Activated B cell treated with CpG ODN at 0.5 μM for 24 hours (primary cell): ENCODE results near the gene KLRD1. TPM values are rescaled to one million over a fixed set of nuclear protein-coding genes. Genes with fewer than 3 reads are reported as not detected.

ENCODE experiments used
- ATAC-seq: fragments of 200-7000 bp; cut with Tn5 transposase; one replicate; pipeline ENCODE4 v1.10.0; 2021; ENCODE audit warnings: low read depth, mild to moderate bottlenecking, moderate library complexity
- CTCF ChIA-PET: fragments of 350-600 bp; sonication (Branson Sonifier 250); formaldehyde crosslinking; loops from one replicate; lab custom pipeline; 2021; ENCODE audit warnings: antibody characterized with exemption; lab: Charles Lee
- POLR2A ChIA-PET: fragments of 350-600 bp; sonication (Branson Sonifier 250); formaldehyde crosslinking; loops from one replicate; lab custom pipeline; 2021; ENCODE audit warnings: antibody characterized with exemption; lab: Charles Lee
- DNase-seq: peaks from one replicate; pipeline ENCODE4 v3.0.0; 2022
- H3K27ac Mint-ChIP-seq: one replicate; pipeline ENCODE4 v1.8.0; 2020; ENCODE audit warnings: mixed read lengths
- H3K27me3 Mint-ChIP-seq: one replicate; pipeline ENCODE4 v1.8.0; 2021; ENCODE audit warnings: mixed read lengths
- H3K36me3 Mint-ChIP-seq: one replicate; pipeline ENCODE4 v1.8.0; 2021; ENCODE audit warnings: low read depth, mixed read lengths
- H3K4me1 Mint-ChIP-seq: one replicate; pipeline ENCODE4 v1.8.0; 2021; ENCODE audit warnings: mixed read lengths
- H3K4me3 Mint-ChIP-seq: one replicate; pipeline ENCODE4 v1.8.0; 2020; ENCODE audit warnings: mild to moderate bottlenecking, mixed read lengths
- H3K9me3 Mint-ChIP-seq: one replicate; pipeline ENCODE4 v1.8.0; 2020; ENCODE audit warnings: mixed read lengths
- CTCF ChIP-seq: fragments of 200-600 bp; IDR thresholded peaks from one replicate; pipeline ENCODE4 v1.8.0; 2022; ENCODE audit warnings: antibody characterized with exemption, mild to moderate bottlenecking
- intact Hi-C: fragments of 100-400 bp; cut with micrococcal nuclease; formaldehyde crosslinking; loops from one replicate; pipeline ENCODE4 v1.15.1; 2024
- total RNA-seq: library from RNA; stranded (reverse); gene quantifications from 2 replicates; pipeline ENCODE4 v1.2.3, GENCODE V29; 2022

Gene KLRD1
- total RNA-seq, 1 donor from 2014 or later, result 0.27 TPM

GRCh38 chr12:10361622-10362021 is 54.0 kb downstream of the KLRD1 start:
- TF ChIP-seq CTCF, result no peak
- no peak overlapping the region for H3K27ac Mint-ChIP-seq
- no peaks in the 10 kb centered on the region for H3K36me3 Mint-ChIP-seq
- peaks cover 2% of the 10 kb centered on the region for H3K9me3 Mint-ChIP-seq
- POLR2A ChIA-PET, result no interaction called here
- intact Hi-C loops, result loop anchor here (5.0 to 10.0 kb wide), 3 partner anchors 417 to 1996 kb away; partner anchors contain the start of gene BORCS5
- H3K27me3 Mint-ChIP-seq, result peaks cover 8% of the 10 kb centered on the region
- no peak overlapping the region for H3K4me3 Mint-ChIP-seq
- peaks cover 7% of the 10 kb centered on the region for H3K4me1 Mint-ChIP-seq
- no peak for DNase-seq
- ATAC-seq, result no peak
- CTCF ChIA-PET, result no interaction called here

GRCh38 chr12:10362325-10362724 is 54.7 kb downstream of the KLRD1 start:
- CTCF ChIA-PET, result no interaction called here

GRCh38 chr12:10362828-10363657 is 55.4 kb downstream of the KLRD1 start:
- no peak overlapping the region for H3K27ac Mint-ChIP-seq
- no peak for DNase-seq
- intact Hi-C loops, result loop anchor here (5.0 to 10.0 kb wide), 3 partner anchors 418 to 1994 kb away; partner anchors contain the start of gene BORCS5
- no peak for ATAC-seq
- peaks cover 4% of the 10 kb centered on the region for H3K9me3 Mint-ChIP-seq
- peaks cover 4% of the 10 kb centered on the region for H3K27me3 Mint-ChIP-seq
- H3K4me1 Mint-ChIP-seq, result peaks cover 7% of the 10 kb centered on the region
- peaks cover 2% of the 10 kb centered on the region for H3K36me3 Mint-ChIP-seq
- TF ChIP-seq CTCF, result no peak
- H3K4me3 Mint-ChIP-seq, result no peak overlapping the region
- POLR2A ChIA-PET, result no interaction called here
- CTCF ChIA-PET, result no interaction called here

More at GRCh38 chr12:10362325-10362724, 54.7 kb downstream of the KLRD1 start:
- H3K9me3 Mint-ChIP-seq, result peaks cover 2% of the 10 kb centered on the region
- no peak for TF ChIP-seq CTCF
- no peak overlapping the region for H3K4me3 Mint-ChIP-seq
- H3K27ac Mint-ChIP-seq, result peak overlapping the region; percentile 56
- no peak for ATAC-seq
- no peak for DNase-seq
- intact Hi-C loops, result loop anchor here (5.0 to 10.0 kb wide), 3 partner anchors 418 to 1995 kb away; partner anchors contain the start of gene BORCS5
- peaks cover 7% of the 10 kb centered on the region for H3K4me1 Mint-ChIP-seq
- POLR2A ChIA-PET, result no interaction called here
- H3K36me3 Mint-ChIP-seq, result no peaks in the 10 kb centered on the region
- H3K27me3 Mint-ChIP-seq, result peaks cover 8% of the 10 kb centered on the region

- no peak for ATAC-seq
Measured at GRCh38 chr12:10363658-10363913, 55.9 kb downstream of the KLRD1 start.

More at GRCh38 chr12:10363658-10363913, 55.9 kb downstream of the KLRD1 start:
- CTCF ChIA-PET, result no interaction called here
- Mint-ChIP-seq H3K4me3 (no peak overlapping the region), H3K27ac (no peak overlapping the region), H3K27me3 (peaks cover 4% of the 10 kb centered on the region), H3K36me3 (peaks cover 4% of the 10 kb centered on the region), H3K4me1 (peaks cover 7% of the 10 kb centered on the region), H3K9me3 (peaks cover 6% of the 10 kb centered on the region)
- DNase-seq, result no peak
- no peak for TF ChIP-seq CTCF
- intact Hi-C loops, result loop anchor here (5.0 to 10.0 kb wide), 3 partner anchors 419 to 1994 kb away; partner anchors contain the start of gene BORCS5
- POLR2A ChIA-PET, result no interaction called here
